ENCODE results near the gene XPO6. TPM values are rescaled to one million over a fixed set of nuclear protein-coding genes. Genes with fewer than 3 reads are reported as not detected.

XPO6 gene
- total RNA-seq, 2 donors from 2014 or later, result 89.5 to 94.4 TPM

- no peak overlapping the region for H3K27ac ChIP-seq
- ATAC-seq (ENCODE audit: insufficient number of reproducible peaks, low FRiP score, low read depth), result no peak
- TF ChIP-seq, protein P1, sequence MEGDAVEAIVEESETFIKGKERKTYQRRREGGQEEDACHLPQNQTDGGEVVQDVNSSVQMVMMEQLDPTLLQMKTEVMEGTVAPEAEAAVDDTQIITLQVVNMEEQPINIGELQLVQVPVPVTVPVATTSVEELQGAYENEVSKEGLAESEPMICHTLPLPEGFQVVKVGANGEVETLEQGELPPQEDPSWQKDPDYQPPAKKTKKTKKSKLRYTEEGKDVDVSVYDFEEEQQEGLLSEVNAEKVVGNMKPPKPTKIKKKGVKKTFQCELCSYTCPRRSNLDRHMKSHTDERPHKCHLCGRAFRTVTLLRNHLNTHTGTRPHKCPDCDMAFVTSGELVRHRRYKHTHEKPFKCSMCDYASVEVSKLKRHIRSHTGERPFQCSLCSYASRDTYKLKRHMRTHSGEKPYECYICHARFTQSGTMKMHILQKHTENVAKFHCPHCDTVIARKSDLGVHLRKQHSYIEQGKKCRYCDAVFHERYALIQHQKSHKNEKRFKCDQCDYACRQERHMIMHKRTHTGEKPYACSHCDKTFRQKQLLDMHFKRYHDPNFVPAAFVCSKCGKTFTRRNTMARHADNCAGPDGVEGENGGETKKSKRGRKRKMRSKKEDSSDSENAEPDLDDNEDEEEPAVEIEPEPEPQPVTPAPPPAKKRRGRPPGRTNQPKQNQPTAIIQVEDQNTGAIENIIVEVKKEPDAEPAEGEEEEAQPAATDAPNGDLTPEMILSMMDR (IDR thresholded peaks at IDR 0.05), result no peak
- no peaks in the 10 kb centered on the region for H3K36me3 ChIP-seq
- no peak overlapping the region for H3K4me3 ChIP-seq
- no peaks in the 10 kb centered on the region for H3K4me1 ChIP-seq (ENCODE audit: control insufficient read depth in 1 of 2, low read depth in 2 of 2)
- H3K27me3 ChIP-seq (replicated peaks; ENCODE audit: insufficient read depth), result no peaks in the 10 kb centered on the region
- H3K9me3 ChIP-seq, result no peaks in the 10 kb centered on the region
- DNase-seq (ENCODE audit: low spot score), result no peak
These were observed 121.0 kb downstream of the XPO6 start for GRCh38 chr16:28090646-28091377.

DNA sequence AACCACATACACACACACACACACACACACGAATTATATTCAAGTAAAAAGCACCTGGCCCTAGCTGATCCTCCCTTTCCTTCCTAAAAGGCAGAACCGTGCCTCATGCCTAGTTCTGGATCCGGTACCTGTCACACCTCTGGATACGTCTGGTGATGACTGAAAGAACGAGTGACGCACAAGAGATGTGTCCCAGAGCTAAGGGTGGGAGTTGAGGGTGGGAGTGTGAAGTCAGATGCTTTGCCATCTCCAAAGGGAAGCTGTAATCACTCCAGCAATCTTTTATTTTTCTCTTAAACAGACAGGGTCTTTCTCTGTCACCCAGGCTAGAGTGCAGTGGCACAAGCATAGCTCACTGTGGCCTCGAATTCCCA, 121.8 kb downstream of the XPO6 start:
- Histone ChIP-seq H3K27ac (no peak overlapping the region), H3K27me3 (replicated peaks; ENCODE audit: insufficient read depth) (no peaks in the 10 kb centered on the region), H3K36me3 (no peaks in the 10 kb centered on the region), H3K4me1 (ENCODE audit: control insufficient read depth in 1 of 2, low read depth in 2 of 2) (no peaks in the 10 kb centered on the region), H3K4me3 (no peak overlapping the region), H3K9me3 (no peaks in the 10 kb centered on the region)
- no peak for DNase-seq (ENCODE audit: low spot score)
- TF ChIP-seq, protein P1 (IDR thresholded peaks at IDR 0.05), result no peak
- no peak for ATAC-seq (ENCODE audit: insufficient number of reproducible peaks, low FRiP score, low read depth)

DNA sequence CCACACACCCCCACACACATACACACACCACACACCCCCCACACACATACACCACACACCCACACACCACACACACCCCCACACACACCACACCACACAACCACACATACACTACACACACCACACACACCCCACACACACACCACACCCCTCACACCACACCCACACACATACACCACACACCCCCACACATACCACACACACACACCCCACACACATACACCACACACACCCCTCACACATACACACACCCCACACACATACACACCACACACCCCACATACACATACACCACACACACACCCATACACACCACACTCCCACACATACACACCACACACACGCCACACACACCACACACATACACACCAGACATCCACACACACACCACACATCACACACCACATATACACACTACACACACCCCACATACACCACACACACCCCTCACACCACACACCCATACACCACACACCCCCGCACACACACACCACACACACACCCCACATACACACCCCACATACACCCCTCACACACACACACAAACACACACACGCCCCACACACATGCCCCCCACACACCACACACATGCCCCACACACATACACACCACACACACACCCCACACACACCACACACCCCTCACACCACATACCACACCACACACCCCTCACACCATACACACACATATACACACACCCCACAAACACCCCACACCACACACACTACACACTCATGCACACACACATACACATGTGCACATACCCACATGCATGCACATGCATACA, 122.4 kb downstream of the XPO6 start:
- Histone ChIP-seq H3K4me3 (no peak overlapping the region), H3K4me1 (ENCODE audit: control insufficient read depth in 1 of 2, low read depth in 2 of 2) (no peaks in the 10 kb centered on the region), H3K27ac (no peak overlapping the region), H3K36me3 (no peaks in the 10 kb centered on the region), H3K27me3 (replicated peaks; ENCODE audit: insufficient read depth) (no peaks in the 10 kb centered on the region), H3K9me3 (no peaks in the 10 kb centered on the region)
- ATAC-seq (ENCODE audit: insufficient number of reproducible peaks, low FRiP score, low read depth) (no peak), DNase-seq (ENCODE audit: low spot score) (no peak)
- TF ChIP-seq, protein P1 (IDR thresholded peaks at IDR 0.05), result no peak

DNA sequence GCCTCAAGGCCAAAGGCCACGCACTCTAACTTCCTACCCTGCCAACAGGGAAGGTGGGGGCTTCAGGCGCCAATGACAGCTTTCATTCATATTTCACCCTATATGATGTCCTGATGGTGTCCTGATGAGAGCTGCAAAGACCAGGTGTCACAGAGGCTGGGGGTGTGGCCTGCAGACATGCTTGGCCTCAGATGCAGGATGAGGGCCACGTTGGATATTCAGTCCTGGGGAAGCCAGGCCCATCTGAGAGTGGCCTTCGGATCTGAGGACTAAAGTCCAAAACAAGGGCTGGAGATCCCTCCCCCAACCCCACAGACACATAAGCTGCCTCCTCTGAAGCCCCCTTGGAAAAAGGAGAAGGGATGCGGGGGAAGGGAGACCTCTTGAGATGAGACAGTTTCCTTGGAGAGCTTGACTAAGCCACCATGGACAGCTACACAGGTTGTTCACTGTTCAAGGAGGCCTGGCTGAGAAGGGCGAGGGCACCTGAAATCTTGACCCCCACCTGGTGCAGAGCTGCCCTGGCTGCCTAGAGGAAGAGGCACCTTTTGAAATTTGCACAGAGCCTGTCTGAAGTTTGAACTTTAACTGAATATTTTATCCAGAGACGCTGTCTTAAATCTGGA, 124.0 kb downstream of the XPO6 start:
- TF ChIP-seq, protein P1 (IDR thresholded peaks at IDR 0.05), result no peak
- ATAC-seq (ENCODE audit: insufficient number of reproducible peaks, low FRiP score, low read depth), result no peak
- H3K4me1 ChIP-seq (ENCODE audit: control insufficient read depth in 1 of 2, low read depth in 2 of 2), result no peaks in the 10 kb centered on the region

DNA sequence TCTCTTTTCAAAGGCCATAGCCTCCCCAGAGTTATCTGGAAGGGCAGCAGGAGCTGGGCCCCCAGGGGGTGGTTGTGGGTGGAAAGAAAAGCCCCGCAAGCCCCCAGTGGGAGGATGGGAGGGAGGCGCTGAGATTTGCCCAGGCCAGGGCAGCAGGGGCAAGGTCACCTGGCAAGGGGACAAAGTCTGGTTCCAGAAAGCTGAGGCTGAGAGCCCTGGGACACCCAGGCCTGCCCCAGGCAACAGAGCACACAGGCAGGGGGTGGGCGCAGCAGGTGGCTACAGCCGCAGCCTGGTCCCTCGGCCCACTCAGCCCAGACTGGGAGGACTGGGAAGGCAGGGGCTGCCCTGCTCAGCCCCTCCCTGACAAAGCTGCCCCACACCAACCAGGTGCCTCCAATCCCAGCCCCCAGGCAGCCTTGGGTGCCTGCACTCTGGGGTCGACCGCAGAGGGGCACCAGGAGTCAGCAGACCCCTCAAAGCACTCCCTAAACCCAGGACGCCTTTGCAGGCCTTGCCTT, 124.6 kb downstream of the XPO6 start:
- TF ChIP-seq, protein P1 (IDR thresholded peaks at IDR 0.05), result no peak
- no peak overlapping the region for H3K27ac ChIP-seq
- ATAC-seq (ENCODE audit: insufficient number of reproducible peaks, low FRiP score, low read depth) (no peak), DNase-seq (ENCODE audit: low spot score) (no peak)
- H3K9me3 ChIP-seq, result no peaks in the 10 kb centered on the region
- no peaks in the 10 kb centered on the region for H3K36me3 ChIP-seq
- no peak overlapping the region for H3K4me3 ChIP-seq
- H3K4me1 ChIP-seq (ENCODE audit: control insufficient read depth in 1 of 2, low read depth in 2 of 2), result no peaks in the 10 kb centered on the region
- H3K27me3 ChIP-seq (replicated peaks; ENCODE audit: insufficient read depth), result no peaks in the 10 kb centered on the region

More for the DNA sequence above, 124.0 kb downstream of the XPO6 start:
- H3K36me3 ChIP-seq, result no peaks in the 10 kb centered on the region
- no peak overlapping the region for H3K27ac ChIP-seq
- no peaks in the 10 kb centered on the region for H3K27me3 ChIP-seq (replicated peaks; ENCODE audit: insufficient read depth)
- no peak overlapping the region for H3K4me3 ChIP-seq
- no peak for DNase-seq (ENCODE audit: low spot score)
- no peaks in the 10 kb centered on the region for H3K9me3 ChIP-seq

Measured in thoracic aorta (tissue), 2 donors.